Panc1 (cell line): ENCODE results near the gene CORIN. TPM values are rescaled to one million over a fixed set of nuclear protein-coding genes. Genes with fewer than 3 reads are reported as not detected.

Source experiments
- ATAC-seq: fragments of 200-7000 bp; cut with Tn5 transposase; 2 replicates; pipeline ENCODE4 v1.9.1; 2020; ENCODE audit warnings: mild to moderate bottlenecking, moderate library complexity
- BruUV-seq: library from RNA; stranded (reverse); fragments of 400-500 nt; replicated peaks from 2 replicates; lab custom pipeline; 2021; lab: Mats Ljungman, UMichigan
- CTCF ChIA-PET: fragments of 300-600 bp; sonication (Branson Sonifier 250); formaldehyde crosslinking; loops from one replicate; lab custom pipeline; 2022; ENCODE audit warnings: antibody characterized with exemption; lab: Charles Lee
- POLR2A ChIA-PET: fragments of 300-600 bp; sonication (Branson Sonifier 250); formaldehyde crosslinking; loops from one replicate; lab custom pipeline; 2022; ENCODE audit warnings: antibody characterized with exemption; lab: Charles Lee
- DNase-seq: peaks from one replicate; pipeline ENCODE4 v3.0.0-alpha.2; 2010; ENCODE audit warnings: low read depth, low spot score
- H3K27ac ChIP-seq: 2 replicates; pipeline ENCODE4 v1.5.1; 2011; ENCODE audit warnings: mild to moderate bottlenecking, low read length, inconsistent platforms
- H3K27me3 ChIP-seq: fragments of 200-500 bp; sonication (Bioruptor generic); 2 replicates; pipeline ENCODE4 v1.6.0; 2014; ENCODE audit warnings: low read length, inconsistent platforms; ENCODE audit not compliant: control insufficient read depth, insufficient read depth
- H3K36me3 ChIP-seq: fragments of 200-500 bp; sonication (Bioruptor generic); 2 replicates; pipeline ENCODE4 v1.5.1; 2014; ENCODE audit warnings: inconsistent platforms, mild to moderate bottlenecking, low read length, moderate library complexity; ENCODE audit not compliant: control insufficient read depth, insufficient read depth
- H3K4me1 ChIP-seq: 2 replicates; pipeline ENCODE4 v1.5.1; 2011; ENCODE audit warnings: inconsistent platforms, mild to moderate bottlenecking, low read length, moderate library complexity; ENCODE audit not compliant: control insufficient read depth, insufficient read depth
- H3K4me3 ChIP-seq, 2 experiments: 2 replicates each; pipeline ENCODE4 v1.5.1; 2011 to 2012; ENCODE audit warnings: low read depth in 2 of 2, low read length in 2 of 2, mild to moderate bottlenecking in 2 of 2, inconsistent platforms in 1 of 2, moderate library complexity in 1 of 2
- H3K9me3 ChIP-seq: fragments of 200-500 bp; sonication (Bioruptor generic); 2 replicates; pipeline ENCODE4 v1.5.1; 2014; ENCODE audit warnings: low read depth, mild to moderate bottlenecking, inconsistent platforms, low read length, moderate library complexity; ENCODE audit not compliant: control insufficient read depth, insufficient read depth
- CTCF ChIP-seq: fragments of 450-650 bp; IDR thresholded peaks from 2 replicates; pipeline ENCODE4 v1.5.1; 2017; ENCODE audit warnings: mild to moderate bottlenecking
- POLR2AphosphoS5 ChIP-seq: IDR thresholded peaks from 2 replicates; pipeline ENCODE4 v1.6.1; 2012; ENCODE audit warnings: mild to moderate bottlenecking, low read depth, low read length, moderate library complexity
- REST ChIP-seq, 2 experiments: IDR thresholded peaks; 2 replicates each; pipeline ENCODE4 v1.6.1; 2011 to 2012; ENCODE audit warnings: low read depth in 2 of 2, control low read depth in 1 of 2, low read length in 1 of 2, mild to moderate bottlenecking in 1 of 2, moderate library complexity in 1 of 2; ENCODE audit not compliant: insufficient read depth in 1 of 2
- SIN3A ChIP-seq: IDR thresholded peaks from 2 replicates; pipeline ENCODE4 v1.6.1; 2012; ENCODE audit warnings: low read depth, mild to moderate bottlenecking, low read length, moderate library complexity, borderline replicate concordance; ENCODE audit not compliant: insufficient read depth
- TCF7L2 ChIP-seq: IDR thresholded peaks from 2 replicates; pipeline ENCODE4 v1.6.1; 2011; ENCODE audit warnings: mild to moderate bottlenecking, low read depth, low read length, inconsistent platforms
- in situ Hi-C: cut with HindIII; loops from 2 replicates; pipeline ENCODE4 v1.10.0; 2016; ENCODE audit warnings: low sequenced_read_pairs, low pct_unique_long_range_greater_than_20kb
- intact Hi-C: fragments of 100-400 bp; cut with micrococcal nuclease; formaldehyde crosslinking; loops from one replicate; pipeline ENCODE4 v1.10.0; 2022; ENCODE audit not compliant: unreplicated experiment
- total RNA-seq: library from RNA; stranded (reverse); gene quantifications from one replicate; pipeline ENCODE4 v1.2.1, GENCODE V29; 2021; ENCODE audit not compliant: unreplicated experiment

CORIN gene
- total RNA-seq, 1 experiment from 2014 or later, result not detected

GRCh38 chr4:47744253-47744652, 93.6 kb downstream of the CORIN start:
- POLR2A ChIA-PET, result no interaction called here
- DNase-seq (no peak), ATAC-seq (no peak)
- CTCF ChIA-PET, result no interaction called here
- BruUV-seq, result no TSS peak
- Histone ChIP-seq H3K27ac (no peak overlapping the region), H3K27me3 (no peaks in the 10 kb centered on the region), H3K9me3 (no peaks in the 10 kb centered on the region), H3K36me3 (no peaks in the 10 kb centered on the region), H3K4me1 (no peaks in the 10 kb centered on the region), H3K4me3 (peak overlapping the region in 1 of 2 experiments; percentile 37; a peak in 2 of 4 replicates)
- no peak for TF ChIP-seq CTCF
- no peak for TF ChIP-seq REST (IDR thresholded peaks at IDR 0.05; ENCODE audit: insufficient read depth in 1 of 2, low read depth in 2 of 2, low read length in 1 of 2)
- TF ChIP-seq TCF7L2, result no peak
- TF ChIP-seq SIN3A, result no peak
- TF ChIP-seq POLR2AphosphoS5, result no peak
- intact Hi-C loops, result no loop called here
- in situ Hi-C loops, result no loop called here

GRCh38 chr4:47741200-47741599, 96.7 kb downstream of the CORIN start:
- no peak for TF ChIP-seq REST (IDR thresholded peaks at IDR 0.05; ENCODE audit: insufficient read depth in 1 of 2, low read depth in 2 of 2, low read length in 1 of 2)
- TF ChIP-seq CTCF, result no peak
- no peak for TF ChIP-seq TCF7L2
- no peak for TF ChIP-seq POLR2AphosphoS5
- TF ChIP-seq SIN3A, result no peak
- ChIA-PET POLR2A (no interaction called here), CTCF (no interaction called here)
- Histone ChIP-seq H3K27me3 (no peaks in the 10 kb centered on the region), H3K27ac (no peak overlapping the region), H3K4me3 (no peak overlapping the region), H3K36me3 (no peaks in the 10 kb centered on the region), H3K9me3 (no peaks in the 10 kb centered on the region), H3K4me1 (no peaks in the 10 kb centered on the region)
- no peak for DNase-seq
- BruUV-seq, result no TSS peak
- intact Hi-C loops (no loop called here), in situ Hi-C loops (no loop called here)
- ATAC-seq, result no peak
